GM18867 (cell line): Measurements from ENCODE around the gene SHMT2.

Source experiments
- ATAC-seq: cut with Tn5 transposase; IDR thresholded peaks from one replicate; pipeline ENCODE4 v1.9.1; 2021; ENCODE audit warnings: mild to moderate bottlenecking, moderate library complexity; ENCODE audit not compliant: unreplicated experiment

Gene SHMT2

DNA sequence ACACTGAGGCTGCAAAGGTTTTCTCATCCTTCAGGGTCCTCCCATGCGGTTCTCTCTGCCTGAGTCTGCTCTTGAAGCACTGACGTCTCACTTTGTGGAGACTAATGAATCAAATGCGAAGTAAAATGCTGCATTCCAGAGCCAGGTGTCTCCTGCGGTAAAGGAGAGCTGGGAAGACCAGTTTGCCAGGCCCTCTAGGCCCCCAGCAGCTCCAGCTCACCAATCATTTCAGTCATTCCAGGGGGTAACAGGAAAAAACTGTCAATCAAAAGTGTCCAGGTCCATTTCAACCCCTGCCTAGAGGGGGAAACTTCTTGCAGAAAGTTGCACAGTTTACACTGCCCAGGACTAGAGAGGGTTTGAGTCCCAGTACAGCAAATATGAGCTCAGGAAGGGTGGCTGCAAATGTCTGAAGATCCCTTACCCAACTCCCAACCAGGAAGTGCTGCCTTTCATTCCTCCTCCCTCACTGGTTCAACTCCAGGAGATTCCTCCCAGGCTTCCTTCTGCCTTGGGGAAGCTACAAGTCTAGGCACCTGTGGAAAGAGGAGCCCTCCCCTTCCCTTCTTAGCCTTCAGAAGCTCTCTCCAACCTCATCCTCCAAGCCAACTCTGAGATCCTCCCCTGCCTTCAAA, 15.6 kb upstream of the SHMT2 start:
- no peak for ATAC-seq

- ATAC-seq, result peak; percentile 36
These were observed 15.1 kb upstream of the SHMT2 start for GRCh38 chr12:57214398-57214781.

DNA sequence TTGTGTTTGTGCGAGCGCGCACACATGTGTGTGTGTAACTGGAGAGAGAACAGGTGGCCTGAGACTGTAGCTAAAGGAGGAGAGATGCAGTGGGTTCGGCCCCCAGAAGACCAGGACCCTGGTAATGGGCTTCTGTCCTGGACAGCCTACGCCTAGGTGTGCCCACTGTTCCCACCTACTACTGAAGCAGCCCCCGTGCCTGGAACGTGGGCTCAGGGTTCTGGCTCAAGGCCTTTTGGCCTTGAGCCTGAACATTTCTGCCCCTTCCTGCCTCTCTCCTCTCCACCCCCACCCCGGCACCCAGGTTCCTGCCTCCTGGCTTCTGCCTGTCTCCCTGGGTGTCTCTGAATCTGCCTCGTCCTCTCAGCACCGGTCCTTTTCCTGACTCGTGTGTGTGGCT, 14.4 kb upstream of the SHMT2 start:
- no peak for ATAC-seq

- peak; percentile 48 for ATAC-seq
These were observed 13.9 kb upstream of the SHMT2 start for GRCh38 chr12:57215668-57216013.

GRCh38 chr12:57216014-57216911, 13.2 kb upstream of the SHMT2 start, which contains the start of gene NXPH4:
NXPH4 (plus strand) TSS chr12:57216794; CDS start chr12:57216970, 176 bp downstream.
- no peak for ATAC-seq

DNA sequence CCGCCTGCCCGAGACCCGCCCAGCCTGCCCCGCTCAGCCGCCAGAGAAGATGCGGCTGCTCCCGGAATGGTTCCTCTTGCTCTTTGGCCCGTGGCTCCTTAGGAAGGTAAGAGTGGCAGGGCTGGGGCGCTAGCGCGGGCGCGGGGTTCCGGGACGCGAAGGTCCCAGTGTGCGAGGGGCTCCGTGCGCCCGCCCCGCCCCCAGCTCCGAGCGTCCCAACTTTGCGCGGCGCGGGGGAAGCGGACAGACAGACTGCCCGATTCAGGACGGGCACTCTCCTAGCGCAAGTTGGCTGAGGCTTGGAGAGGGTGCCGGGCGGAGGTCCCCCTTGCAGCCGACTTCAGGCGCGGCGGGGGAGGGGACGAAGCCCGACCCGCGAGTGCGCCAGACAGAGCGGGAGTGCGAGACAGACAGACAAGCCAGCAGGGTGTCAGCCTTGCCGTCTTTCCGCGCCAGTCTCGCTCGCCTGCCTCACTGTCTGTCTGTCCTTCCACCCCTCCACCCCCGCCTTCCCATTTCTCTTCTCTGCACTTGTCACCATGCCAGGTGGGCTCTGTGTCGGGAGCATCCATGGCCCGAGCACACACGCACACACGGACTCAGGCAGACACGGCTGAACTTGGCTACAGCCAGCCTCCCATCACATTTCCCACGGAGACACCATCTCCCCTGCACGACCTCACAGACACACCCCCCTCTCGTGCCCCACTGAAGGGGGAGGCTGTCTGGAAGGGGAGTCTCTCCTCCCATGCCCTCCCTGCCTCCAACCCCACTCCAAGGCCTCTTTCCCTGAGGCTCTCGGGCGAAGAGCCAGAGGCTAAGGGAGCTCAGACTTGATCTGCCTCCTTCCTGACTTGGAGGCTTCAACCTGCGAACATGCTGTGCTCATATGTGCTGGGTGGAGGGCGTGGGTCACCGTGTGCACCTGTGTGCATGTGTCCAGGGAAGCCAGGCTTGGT, 12.3 kb upstream of the SHMT2 start:
- no peak for ATAC-seq

DNA sequence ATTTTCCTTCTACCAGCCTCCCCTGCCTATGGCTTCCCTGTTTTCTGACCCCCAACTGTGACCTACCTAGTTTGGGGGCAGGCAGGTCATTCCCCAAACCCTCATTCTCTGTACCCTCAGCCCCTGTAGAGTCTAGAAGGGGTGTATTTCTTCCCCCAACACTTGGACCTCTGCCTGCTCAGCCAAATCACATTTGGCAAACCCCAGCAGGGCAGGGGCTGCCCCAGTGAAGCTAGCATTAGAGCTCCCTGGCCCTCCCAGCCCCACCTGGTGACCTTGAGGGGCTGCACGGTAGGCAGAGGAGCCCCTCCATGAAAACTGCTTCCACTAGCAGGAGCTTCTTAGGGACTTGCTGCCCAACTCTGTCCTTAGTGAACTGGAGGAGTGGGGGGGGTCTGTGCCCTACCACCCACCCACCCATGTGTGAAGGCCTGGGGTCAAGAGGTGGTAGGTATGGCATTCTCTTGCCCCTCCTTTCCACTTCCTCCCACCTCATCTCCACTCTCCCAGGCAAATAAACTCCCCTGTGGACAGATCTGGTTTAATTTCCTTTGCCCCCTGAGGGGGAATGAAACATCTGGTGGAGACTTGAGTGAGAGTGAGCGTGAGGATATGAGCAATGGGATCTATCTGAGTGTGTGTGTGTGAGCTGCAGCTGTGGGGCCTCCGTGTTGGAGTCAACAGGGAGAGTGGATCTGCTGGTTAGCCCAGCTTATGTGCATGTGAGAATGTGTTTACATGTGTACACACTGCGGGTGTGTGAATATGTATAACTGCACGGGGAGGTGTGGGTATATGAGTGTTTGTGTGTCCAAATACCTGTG, 11.3 kb upstream of the SHMT2 start:
- ATAC-seq, result no peak

GRCh38 chr12:57219205-57219992, 10.1 kb upstream of the SHMT2 start:
- ATAC-seq, result no peak

- no peak for ATAC-seq
These were observed 9.3 kb upstream of the SHMT2 start for GRCh38 chr12:57219993-57220754.

DNA sequence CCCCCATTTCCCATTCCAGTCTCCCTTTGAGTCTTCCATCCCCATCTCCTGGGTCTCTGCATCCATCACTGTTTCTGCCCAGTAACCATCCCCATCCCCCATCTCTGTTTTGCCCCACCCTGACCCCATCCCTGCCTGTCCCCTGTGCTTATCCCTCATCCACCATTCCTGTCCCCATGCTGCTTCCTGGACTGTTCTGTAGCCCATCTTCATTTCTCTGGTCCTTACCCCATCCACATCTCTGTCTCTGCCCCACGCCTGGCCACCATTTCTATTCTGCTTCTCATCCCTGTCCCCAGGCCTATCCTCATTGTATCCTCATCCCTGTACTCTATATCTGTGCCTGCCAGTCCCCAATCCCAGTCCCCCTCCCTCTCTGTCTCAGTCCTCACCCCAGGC, 8.7 kb upstream of the SHMT2 start:
- ATAC-seq, result no peak

DNA sequence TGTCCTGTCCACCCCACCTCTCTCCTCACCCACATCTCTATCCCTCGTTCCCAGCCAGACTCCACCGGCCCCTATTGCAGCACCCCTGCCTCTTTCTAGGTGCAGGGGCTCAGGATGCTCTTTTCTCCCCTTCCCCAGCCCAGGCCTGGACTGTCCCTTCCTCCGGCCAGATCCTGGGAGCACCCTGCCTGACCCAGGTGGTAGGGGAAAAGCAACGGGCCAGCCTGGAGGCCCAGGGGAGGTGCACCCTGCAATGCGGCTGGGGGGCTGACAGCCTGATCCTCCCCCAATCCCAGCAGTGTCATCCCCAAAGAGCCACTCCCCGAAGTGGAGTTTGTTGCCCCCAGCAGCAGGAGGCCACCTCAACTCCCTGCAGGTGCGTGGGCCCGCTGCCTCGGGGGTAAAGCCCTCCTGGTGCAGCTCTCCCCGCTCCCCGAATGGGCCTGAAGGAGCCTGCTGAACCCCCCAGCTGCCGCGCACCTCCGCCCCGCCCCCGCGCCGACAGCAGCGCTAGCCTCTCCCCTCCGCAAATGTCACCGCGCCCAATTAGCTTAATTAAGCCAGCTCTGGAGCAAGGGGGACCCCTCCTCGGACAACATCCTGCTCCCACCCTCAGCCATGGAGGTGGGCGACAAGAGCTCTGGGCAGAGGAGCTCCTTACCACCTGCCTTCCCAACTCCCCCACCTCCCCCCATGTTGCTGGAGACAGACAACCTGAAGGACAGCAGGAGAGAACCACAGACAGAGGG, 8.2 kb upstream of the SHMT2 start:
- no peak for ATAC-seq

DNA sequence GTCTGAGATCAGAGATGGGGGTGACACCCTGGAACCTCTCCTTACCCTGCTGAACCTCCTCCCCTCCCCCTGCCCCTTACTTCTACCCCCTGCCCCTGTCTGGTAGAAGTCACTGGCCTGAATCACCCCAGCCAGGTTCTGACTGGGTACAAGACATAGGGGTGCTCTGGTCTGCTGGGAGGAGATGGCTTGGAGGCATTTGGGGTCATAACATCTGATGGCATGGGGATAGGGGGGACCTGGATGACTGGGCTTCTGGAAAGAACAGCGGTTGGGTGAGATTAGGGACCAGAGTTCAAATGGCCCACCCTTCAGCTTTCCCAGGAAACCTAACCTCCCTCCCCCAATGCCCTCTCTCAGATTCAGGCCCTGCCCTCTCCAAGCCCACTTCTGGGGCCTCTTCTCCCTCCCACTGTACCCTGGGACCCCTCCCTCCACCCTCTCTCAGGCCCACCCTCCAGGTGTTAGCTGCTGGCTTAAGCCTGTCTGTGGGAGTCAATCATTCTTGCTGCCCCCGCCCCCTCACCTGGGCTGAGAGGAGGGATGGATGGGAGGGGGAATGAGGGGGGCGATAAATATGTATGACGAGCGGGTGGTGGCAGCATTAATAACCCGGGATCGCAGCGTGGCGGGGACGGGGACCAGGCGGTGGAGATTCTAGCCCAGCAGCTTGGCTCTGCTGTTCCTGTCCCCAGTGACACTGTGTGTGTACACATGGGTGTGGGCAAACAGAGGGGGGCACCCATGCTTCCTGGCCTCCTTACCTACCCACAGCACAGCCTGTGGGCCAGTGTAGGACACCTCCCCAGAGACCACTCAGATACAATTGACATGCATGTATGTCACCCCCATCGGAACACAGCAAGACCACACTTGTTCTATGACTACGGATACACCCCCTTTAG, 7.0 kb upstream of the SHMT2 start:
- no peak for ATAC-seq

GRCh38 chr12:57223191-57224165, 6.0 kb upstream of the SHMT2 start:
- no peak for ATAC-seq

- ATAC-seq, result no peak
These were observed 5.1 kb upstream of the SHMT2 start for GRCh38 chr12:57224278-57224972.

GRCh38 chr12:57224973-57225679, 4.4 kb upstream of the SHMT2 start:
- no peak for ATAC-seq
